GM23338 (cell line): ENCODE results near the gene DNAAF8. TPM values are rescaled to one million over a fixed set of nuclear protein-coding genes. Genes with fewer than 3 reads are reported as not detected.

Experiments
- ATAC-seq: fragments of 200-7000 bp; cut with Tn5 transposase; 3 replicates; pipeline ENCODE4 v1.9.1; 2020
- DNase-seq: peaks from one replicate; pipeline ENCODE4 v3.0.0-alpha.2; 2015; ENCODE audit warnings: low spot score
- H2AFZ ChIP-seq: fragments of 200-600 bp; sonication (generic); 2 replicates; pipeline ENCODE4 v1.8.0; 2016; ENCODE audit warnings: antibody characterized with exemption, mild to moderate bottlenecking, moderate library complexity
- H3F3A ChIP-seq: fragments of 200-600 bp; sonication (generic); replicated peaks from 2 replicates; pipeline ENCODE4 v1.8.0; 2017; ENCODE audit warnings: antibody characterized with exemption, mixed run types, low read depth
- H3K27ac ChIP-seq: fragments of 200-600 bp; sonication (generic); 2 replicates; pipeline ENCODE4 v1.6.1; 2016; ENCODE audit warnings: low read depth
- H3K27me3 ChIP-seq: fragments of 200-600 bp; sonication (generic); 2 replicates; pipeline ENCODE4 v1.8.0; 2016; ENCODE audit warnings: mild to moderate bottlenecking, mixed run types, moderate library complexity; ENCODE audit not compliant: insufficient read depth
- H3K36me3 ChIP-seq: fragments of 200-600 bp; sonication (generic); 2 replicates; pipeline ENCODE4 v1.8.0; 2016; ENCODE audit warnings: mild to moderate bottlenecking; ENCODE audit not compliant: insufficient read depth
- H3K4me1 ChIP-seq: fragments of 200-600 bp; sonication (generic); 2 replicates; pipeline ENCODE4 v1.8.0; 2016; ENCODE audit warnings: mild to moderate bottlenecking, moderate library complexity; ENCODE audit not compliant: insufficient read depth
- H3K4me2 ChIP-seq: fragments of 200-600 bp; sonication (generic); 2 replicates; pipeline ENCODE4 v1.7.1; 2017; ENCODE audit warnings: mixed run types
- H3K4me3 ChIP-seq: fragments of 200-600 bp; sonication (generic); 2 replicates; pipeline ENCODE4 v1.6.1; 2016; ENCODE audit warnings: mixed run types
- H3K79me2 ChIP-seq: fragments of 200-600 bp; sonication (generic); replicated peaks from 2 replicates; pipeline ENCODE4 v1.8.0; 2017; ENCODE audit warnings: mild to moderate bottlenecking; ENCODE audit not compliant: insufficient read depth
- H3K9me2 ChIP-seq: fragments of 200-600 bp; sonication (generic); 2 replicates; pipeline ENCODE4 v1.8.0; 2017; ENCODE audit not compliant: insufficient read depth
- H4K20me1 ChIP-seq: fragments of 200-600 bp; sonication (generic); replicated peaks from 2 replicates; pipeline ENCODE4 v1.8.0; 2017; ENCODE audit warnings: mild to moderate bottlenecking; ENCODE audit not compliant: insufficient read depth
- H3K27ac Mint-ChIP-seq: 2 replicates; pipeline ENCODE4 v1.8.0; 2020; ENCODE audit warnings: inconsistent platforms, mild to moderate bottlenecking, moderate library complexity, mixed read lengths
- H3K27me3 Mint-ChIP-seq: 3 replicates; pipeline ENCODE4 v1.8.0; 2022; ENCODE audit warnings: low read depth, mild to moderate bottlenecking, moderate library complexity, mixed read lengths, inconsistent platforms; ENCODE audit not compliant: insufficient read depth, poor library complexity
- H3K36me3 Mint-ChIP-seq: 3 replicates; pipeline ENCODE4 v1.8.0; 2021; ENCODE audit warnings: low read depth, mild to moderate bottlenecking, inconsistent platforms, moderate library complexity, mixed read lengths
- H3K4me1 Mint-ChIP-seq: 3 replicates; pipeline ENCODE4 v1.8.0; 2020; ENCODE audit warnings: mild to moderate bottlenecking, inconsistent platforms, mixed read lengths
- H3K4me3 Mint-ChIP-seq: 3 replicates; pipeline ENCODE4 v1.8.0; 2021; ENCODE audit warnings: moderate library complexity, mild to moderate bottlenecking, inconsistent platforms, mixed read lengths
- H3K9me3 Mint-ChIP-seq: 3 replicates; pipeline ENCODE4 v1.8.0; 2020; ENCODE audit warnings: moderate library complexity, mild to moderate bottlenecking, inconsistent platforms, mixed read lengths
- CREB1 ChIP-seq: fragments of 250-450 bp; sonication (Bioruptor Pico); IDR thresholded peaks from 2 replicates; pipeline ENCODE4 v1.5.0; 2020; ENCODE audit warnings: low read depth, mild to moderate bottlenecking, moderate library complexity
- EZH2 ChIP-seq: fragments of 200-600 bp; sonication (generic); IDR thresholded peaks from one replicate; pipeline ENCODE4 v1.8.0; 2017; ENCODE audit warnings: antibody characterized with exemption, mild to moderate bottlenecking, low read depth; ENCODE audit not compliant: unreplicated experiment
- EZH2phosphoT487 ChIP-seq: fragments of 200-600 bp; sonication (generic); IDR thresholded peaks from one replicate; pipeline ENCODE4 v1.8.1; 2018; ENCODE audit warnings: antibody characterized with exemption; ENCODE audit not compliant: unreplicated experiment
- JUNB ChIP-seq: IDR thresholded peaks from one replicate; pipeline ENCODE4 v1.6.1; 2016; ENCODE audit warnings: antibody characterized with exemption; ENCODE audit not compliant: unreplicated experiment
- NANOG ChIP-seq: IDR thresholded peaks from 2 replicates; pipeline ENCODE4 v1.6.1; 2016; ENCODE audit warnings: antibody characterized with exemption, borderline replicate concordance
- POLR2AphosphoS5 ChIP-seq: IDR thresholded peaks from 2 replicates; pipeline ENCODE4 v1.6.1; 2016; ENCODE audit warnings: antibody characterized with exemption, low read depth
- STAT1 ChIP-seq: IDR thresholded peaks from one replicate; pipeline ENCODE4 v1.6.1; 2016; ENCODE audit warnings: antibody characterized with exemption; ENCODE audit not compliant: unreplicated experiment
- ZNF114 ChIP-seq: fragments of 250-450 bp; sonication (Bioruptor Pico); IDR thresholded peaks from 2 replicates; pipeline ENCODE4 v1.5.0; 2020; ENCODE audit warnings: mild to moderate bottlenecking, moderate library complexity
- ZNF331 ChIP-seq: fragments of 250-450 bp; sonication (Bioruptor Pico); IDR thresholded peaks from 2 replicates; pipeline ENCODE4 v1.5.0; 2020; ENCODE audit warnings: low read depth, mild to moderate bottlenecking, moderate library complexity
- polyA plus RNA-seq: library from polyadenylated mRNA; unstranded; fragments of >200 nt; fragmentation: Nextera tagmentation; extraction: Ambion mirVana; gene quantifications from 2 replicates; pipeline ENCODE4 v1.2.1, GENCODE V29; 2016
- total RNA-seq: library from RNA; depleted of rRNA; stranded (reverse); fragments of >200 nt; shearing (Covaris generic); gene quantifications from 2 replicates; pipeline ENCODE4 v1.2.3, GENCODE V29; 2014
- TF ChIP-seq, protein P1 (sequence below), 2 experiments: fragments of 200-600 bp in 1 of 2; sonication (generic) in 1 of 2; conservative IDR thresholded peaks; 2 replicates each; pipeline versions ENCODE4 v1.5.1 to v1.6.1; 2016 to 2017; ENCODE audit warnings: antibody characterized with exemption in 2 of 2, low read depth in 2 of 2, mild to moderate bottlenecking in 2 of 2, moderate library complexity in 1 of 2
- TF ChIP-seq, protein P2 (sequence below): IDR thresholded peaks from one replicate; pipeline ENCODE4 v1.6.1; 2018; ENCODE audit warnings: antibody characterized with exemption; ENCODE audit not compliant: unreplicated experiment
- TF ChIP-seq, protein P3 (sequence below): IDR thresholded peaks from 2 replicates; pipeline ENCODE4 v1.6.1; 2016; ENCODE audit warnings: antibody characterized with exemption
- TF ChIP-seq, protein P4 (sequence below): fragments of 250-450 bp; sonication (Bioruptor Pico); IDR thresholded peaks from 2 replicates; pipeline ENCODE4 v1.5.0; 2020; ENCODE audit warnings: mild to moderate bottlenecking, moderate library complexity

The DNAAF8 gene
- total and polyA plus RNA-seq, 2 experiments from 2014 or later = 0.34 to 1.3 TPM

DNA sequence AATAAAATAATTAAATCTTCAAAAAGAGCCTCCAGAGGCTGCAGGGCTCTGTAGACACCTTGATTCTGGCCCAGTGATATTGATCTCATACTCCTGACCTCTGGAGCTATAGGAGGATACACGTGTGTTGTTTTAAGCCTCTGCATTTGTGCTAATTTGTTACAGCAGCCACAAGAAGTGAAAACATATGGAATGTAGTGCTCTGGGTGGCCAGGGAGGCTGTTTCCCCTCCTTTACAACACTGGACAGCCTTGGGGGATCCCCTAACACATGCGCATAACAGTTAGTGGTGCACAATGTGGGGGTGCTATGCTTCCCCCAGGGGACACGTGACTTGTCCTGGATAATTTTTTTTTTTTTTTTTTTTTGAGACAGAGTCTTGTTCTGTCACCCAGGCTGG is 37.3 kb downstream of the DNAAF8 start:
- H3K36me3 ChIP-seq = no peaks in the 10 kb centered on the region
- Mint-ChIP-seq H3K27ac (peak overlapping the region; percentile 58; the same call in 1 of the 2 replicates), H3K9me3 (peaks cover 3% of the 10 kb centered on the region; the same call in 1 of the 3 replicates), H3K36me3 (peaks cover 8% of the 10 kb centered on the region; the same call in 2 of the 3 replicates), H3K4me1 (peaks cover 16% of the 10 kb centered on the region), H3K4me3 (no peak overlapping the region), H3K27me3 (peaks cover 13% of the 10 kb centered on the region)
- H3K27me3 ChIP-seq = no peaks in the 10 kb centered on the region
- no peak overlapping the region for H3K4me2 ChIP-seq
- no peak overlapping the region for H3K4me3 ChIP-seq
- no peak for ATAC-seq
- no peaks in the 10 kb centered on the region for H3K9me2 ChIP-seq
- no peak for TF ChIP-seq EZH2
- no peak for TF ChIP-seq POLR2AphosphoS5
- TF ChIP-seq EZH2phosphoT487 = no peak
- no peak for TF ChIP-seq JUNB
- TF ChIP-seq STAT1 = no peak
- TF ChIP-seq, protein P1, sequence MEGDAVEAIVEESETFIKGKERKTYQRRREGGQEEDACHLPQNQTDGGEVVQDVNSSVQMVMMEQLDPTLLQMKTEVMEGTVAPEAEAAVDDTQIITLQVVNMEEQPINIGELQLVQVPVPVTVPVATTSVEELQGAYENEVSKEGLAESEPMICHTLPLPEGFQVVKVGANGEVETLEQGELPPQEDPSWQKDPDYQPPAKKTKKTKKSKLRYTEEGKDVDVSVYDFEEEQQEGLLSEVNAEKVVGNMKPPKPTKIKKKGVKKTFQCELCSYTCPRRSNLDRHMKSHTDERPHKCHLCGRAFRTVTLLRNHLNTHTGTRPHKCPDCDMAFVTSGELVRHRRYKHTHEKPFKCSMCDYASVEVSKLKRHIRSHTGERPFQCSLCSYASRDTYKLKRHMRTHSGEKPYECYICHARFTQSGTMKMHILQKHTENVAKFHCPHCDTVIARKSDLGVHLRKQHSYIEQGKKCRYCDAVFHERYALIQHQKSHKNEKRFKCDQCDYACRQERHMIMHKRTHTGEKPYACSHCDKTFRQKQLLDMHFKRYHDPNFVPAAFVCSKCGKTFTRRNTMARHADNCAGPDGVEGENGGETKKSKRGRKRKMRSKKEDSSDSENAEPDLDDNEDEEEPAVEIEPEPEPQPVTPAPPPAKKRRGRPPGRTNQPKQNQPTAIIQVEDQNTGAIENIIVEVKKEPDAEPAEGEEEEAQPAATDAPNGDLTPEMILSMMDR (conservative IDR thresholded peaks at IDR 0.05; ENCODE audit: low read depth in 2 of 2) = no peak
- TF ChIP-seq ZNF114 = no peak
- no peak for TF ChIP-seq ZNF331 (CRISPR knock-in tag)
- TF ChIP-seq, protein P2, sequence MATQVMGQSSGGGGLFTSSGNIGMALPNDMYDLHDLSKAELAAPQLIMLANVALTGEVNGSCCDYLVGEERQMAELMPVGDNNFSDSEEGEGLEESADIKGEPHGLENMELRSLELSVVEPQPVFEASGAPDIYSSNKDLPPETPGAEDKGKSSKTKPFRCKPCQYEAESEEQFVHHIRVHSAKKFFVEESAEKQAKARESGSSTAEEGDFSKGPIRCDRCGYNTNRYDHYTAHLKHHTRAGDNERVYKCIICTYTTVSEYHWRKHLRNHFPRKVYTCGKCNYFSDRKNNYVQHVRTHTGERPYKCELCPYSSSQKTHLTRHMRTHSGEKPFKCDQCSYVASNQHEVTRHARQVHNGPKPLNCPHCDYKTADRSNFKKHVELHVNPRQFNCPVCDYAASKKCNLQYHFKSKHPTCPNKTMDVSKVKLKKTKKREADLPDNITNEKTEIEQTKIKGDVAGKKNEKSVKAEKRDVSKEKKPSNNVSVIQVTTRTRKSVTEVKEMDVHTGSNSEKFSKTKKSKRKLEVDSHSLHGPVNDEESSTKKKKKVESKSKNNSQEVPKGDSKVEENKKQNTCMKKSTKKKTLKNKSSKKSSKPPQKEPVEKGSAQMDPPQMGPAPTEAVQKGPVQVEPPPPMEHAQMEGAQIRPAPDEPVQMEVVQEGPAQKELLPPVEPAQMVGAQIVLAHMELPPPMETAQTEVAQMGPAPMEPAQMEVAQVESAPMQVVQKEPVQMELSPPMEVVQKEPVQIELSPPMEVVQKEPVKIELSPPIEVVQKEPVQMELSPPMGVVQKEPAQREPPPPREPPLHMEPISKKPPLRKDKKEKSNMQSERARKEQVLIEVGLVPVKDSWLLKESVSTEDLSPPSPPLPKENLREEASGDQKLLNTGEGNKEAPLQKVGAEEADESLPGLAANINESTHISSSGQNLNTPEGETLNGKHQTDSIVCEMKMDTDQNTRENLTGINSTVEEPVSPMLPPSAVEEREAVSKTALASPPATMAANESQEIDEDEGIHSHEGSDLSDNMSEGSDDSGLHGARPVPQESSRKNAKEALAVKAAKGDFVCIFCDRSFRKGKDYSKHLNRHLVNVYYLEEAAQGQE = no peak
- TF ChIP-seq CREB1 = no peak
- TF ChIP-seq, protein P3, sequence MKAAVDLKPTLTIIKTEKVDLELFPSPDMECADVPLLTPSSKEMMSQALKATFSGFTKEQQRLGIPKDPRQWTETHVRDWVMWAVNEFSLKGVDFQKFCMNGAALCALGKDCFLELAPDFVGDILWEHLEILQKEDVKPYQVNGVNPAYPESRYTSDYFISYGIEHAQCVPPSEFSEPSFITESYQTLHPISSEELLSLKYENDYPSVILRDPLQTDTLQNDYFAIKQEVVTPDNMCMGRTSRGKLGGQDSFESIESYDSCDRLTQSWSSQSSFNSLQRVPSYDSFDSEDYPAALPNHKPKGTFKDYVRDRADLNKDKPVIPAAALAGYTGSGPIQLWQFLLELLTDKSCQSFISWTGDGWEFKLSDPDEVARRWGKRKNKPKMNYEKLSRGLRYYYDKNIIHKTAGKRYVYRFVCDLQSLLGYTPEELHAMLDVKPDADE = no peak
- TF ChIP-seq, protein P4, sequence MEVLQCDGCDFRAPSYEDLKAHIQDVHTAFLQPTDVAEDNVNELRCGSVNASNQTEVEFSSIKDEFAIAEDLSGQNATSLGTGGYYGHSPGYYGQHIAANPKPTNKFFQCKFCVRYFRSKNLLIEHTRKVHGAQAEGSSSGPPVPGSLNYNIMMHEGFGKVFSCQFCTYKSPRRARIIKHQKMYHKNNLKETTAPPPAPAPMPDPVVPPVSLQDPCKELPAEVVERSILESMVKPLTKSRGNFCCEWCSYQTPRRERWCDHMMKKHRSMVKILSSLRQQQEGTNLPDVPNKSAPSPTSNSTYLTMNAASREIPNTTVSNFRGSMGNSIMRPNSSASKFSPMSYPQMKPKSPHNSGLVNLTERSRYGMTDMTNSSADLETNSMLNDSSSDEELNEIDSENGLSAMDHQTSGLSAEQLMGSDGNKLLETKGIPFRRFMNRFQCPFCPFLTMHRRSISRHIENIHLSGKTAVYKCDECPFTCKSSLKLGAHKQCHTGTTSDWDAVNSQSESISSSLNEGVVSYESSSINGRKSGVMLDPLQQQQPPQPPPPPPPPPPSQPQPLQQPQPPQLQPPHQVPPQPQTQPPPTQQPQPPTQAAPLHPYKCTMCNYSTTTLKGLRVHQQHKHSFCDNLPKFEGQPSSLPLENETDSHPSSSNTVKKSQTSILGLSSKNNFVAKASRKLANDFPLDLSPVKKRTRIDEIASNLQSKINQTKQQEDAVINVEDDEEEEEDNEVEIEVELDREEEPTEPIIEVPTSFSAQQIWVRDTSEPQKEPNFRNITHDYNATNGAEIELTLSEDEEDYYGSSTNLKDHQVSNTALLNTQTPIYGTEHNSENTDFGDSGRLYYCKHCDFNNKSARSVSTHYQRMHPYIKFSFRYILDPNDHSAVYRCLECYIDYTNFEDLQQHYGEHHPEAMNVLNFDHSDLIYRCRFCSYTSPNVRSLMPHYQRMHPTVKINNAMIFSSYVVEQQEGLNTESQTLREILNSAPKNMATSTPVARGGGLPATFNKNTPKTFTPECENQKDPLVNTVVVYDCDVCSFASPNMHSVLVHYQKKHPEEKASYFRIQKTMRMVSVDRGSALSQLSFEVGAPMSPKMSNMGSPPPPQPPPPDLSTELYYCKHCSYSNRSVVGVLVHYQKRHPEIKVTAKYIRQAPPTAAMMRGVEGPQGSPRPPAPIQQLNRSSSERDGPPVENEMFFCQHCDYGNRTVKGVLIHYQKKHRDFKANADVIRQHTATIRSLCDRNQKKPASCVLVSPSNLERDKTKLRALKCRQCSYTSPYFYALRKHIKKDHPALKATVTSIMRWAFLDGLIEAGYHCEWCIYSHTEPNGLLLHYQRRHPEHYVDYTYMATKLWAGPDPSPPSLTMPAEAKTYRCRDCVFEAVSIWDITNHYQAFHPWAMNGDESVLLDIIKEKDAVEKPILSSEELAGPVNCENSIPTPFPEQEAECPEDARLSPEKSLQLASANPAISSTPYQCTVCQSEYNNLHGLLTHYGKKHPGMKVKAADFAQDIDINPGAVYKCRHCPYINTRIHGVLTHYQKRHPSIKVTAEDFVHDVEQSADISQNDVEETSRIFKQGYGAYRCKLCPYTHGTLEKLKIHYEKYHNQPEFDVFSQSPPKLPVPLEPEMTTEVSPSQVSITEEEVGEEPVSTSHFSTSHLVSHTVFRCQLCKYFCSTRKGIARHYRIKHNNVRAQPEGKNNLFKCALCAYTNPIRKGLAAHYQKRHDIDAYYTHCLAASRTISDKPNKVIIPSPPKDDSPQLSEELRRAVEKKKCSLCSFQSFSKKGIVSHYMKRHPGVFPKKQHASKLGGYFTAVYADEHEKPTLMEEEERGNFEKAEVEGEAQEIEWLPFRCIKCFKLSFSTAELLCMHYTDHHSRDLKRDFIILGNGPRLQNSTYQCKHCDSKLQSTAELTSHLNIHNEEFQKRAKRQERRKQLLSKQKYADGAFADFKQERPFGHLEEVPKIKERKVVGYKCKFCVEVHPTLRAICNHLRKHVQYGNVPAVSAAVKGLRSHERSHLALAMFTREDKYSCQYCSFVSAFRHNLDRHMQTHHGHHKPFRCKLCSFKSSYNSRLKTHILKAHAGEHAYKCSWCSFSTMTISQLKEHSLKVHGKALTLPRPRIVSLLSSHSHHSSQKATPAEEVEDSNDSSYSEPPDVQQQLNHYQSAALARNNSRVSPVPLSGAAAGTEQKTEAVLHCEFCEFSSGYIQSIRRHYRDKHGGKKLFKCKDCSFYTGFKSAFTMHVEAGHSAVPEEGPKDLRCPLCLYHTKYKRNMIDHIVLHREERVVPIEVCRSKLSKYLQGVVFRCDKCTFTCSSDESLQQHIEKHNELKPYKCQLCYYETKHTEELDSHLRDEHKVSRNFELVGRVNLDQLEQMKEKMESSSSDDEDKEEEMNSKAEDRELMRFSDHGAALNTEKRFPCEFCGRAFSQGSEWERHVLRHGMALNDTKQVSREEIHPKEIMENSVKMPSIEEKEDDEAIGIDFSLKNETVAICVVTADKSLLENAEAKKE (CRISPR knock-in tag) = no peak
- TF ChIP-seq NANOG = no peak
- H3K79me2 ChIP-seq = peaks cover 2% of the 10 kb centered on the region; the same call in 1 of the 2 replicates
- DNase-seq = no peak
- H4K20me1 ChIP-seq = no peaks in the 10 kb centered on the region
- H2AFZ ChIP-seq = peak overlapping the region; percentile 61; the same call in 1 of the 2 replicates
- peaks cover 13% of the 10 kb centered on the region for H3K4me1 ChIP-seq
- H3K27ac ChIP-seq = no peak overlapping the region
- peaks cover 17% of the 10 kb centered on the region; the same call in 1 of the 2 replicates for H3F3A ChIP-seq
